ENCODE measurements around the gene EVI2A.

DNA sequence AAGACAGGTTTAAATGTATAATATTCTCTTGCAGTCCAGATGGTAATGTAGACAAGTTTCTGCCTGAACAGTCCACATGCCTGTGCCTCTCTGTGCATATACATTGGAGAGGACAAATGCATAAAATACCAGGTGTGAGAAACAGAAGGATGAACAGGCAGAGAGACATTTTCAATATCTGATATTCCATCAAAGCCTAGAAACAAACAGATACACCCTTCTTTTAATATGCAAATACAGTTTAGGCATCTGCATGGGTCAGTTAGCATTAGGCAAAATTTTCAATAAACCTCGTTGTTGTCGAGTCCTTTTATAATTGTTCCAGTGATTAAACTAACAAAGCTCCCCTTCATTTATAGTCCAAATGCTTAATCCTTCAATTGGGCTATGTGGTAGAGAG lies 25.3 kb downstream of the EVI2A start:
- TF ChIP-seq, protein P1, sequence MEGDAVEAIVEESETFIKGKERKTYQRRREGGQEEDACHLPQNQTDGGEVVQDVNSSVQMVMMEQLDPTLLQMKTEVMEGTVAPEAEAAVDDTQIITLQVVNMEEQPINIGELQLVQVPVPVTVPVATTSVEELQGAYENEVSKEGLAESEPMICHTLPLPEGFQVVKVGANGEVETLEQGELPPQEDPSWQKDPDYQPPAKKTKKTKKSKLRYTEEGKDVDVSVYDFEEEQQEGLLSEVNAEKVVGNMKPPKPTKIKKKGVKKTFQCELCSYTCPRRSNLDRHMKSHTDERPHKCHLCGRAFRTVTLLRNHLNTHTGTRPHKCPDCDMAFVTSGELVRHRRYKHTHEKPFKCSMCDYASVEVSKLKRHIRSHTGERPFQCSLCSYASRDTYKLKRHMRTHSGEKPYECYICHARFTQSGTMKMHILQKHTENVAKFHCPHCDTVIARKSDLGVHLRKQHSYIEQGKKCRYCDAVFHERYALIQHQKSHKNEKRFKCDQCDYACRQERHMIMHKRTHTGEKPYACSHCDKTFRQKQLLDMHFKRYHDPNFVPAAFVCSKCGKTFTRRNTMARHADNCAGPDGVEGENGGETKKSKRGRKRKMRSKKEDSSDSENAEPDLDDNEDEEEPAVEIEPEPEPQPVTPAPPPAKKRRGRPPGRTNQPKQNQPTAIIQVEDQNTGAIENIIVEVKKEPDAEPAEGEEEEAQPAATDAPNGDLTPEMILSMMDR (conservative IDR thresholded peaks at IDR 0.05; ENCODE audit: low read length), result no peak
- no peak for TF ChIP-seq EZH2phosphoT487 (IDR thresholded peaks at IDR 0.05; ENCODE audit: borderline replicate concordance)

Data from Loucy (cell line).